GM21737 (cell line): ENCODE data around the gene BRD9.
"Not testable (repeated sequence)": the region's sequence is repeated elsewhere in the genome, so short reads cannot be mapped to it uniquely, and the experiment has no call there.

ENCODE experiments used
- ATAC-seq: cut with Tn5 transposase; IDR thresholded peaks from one replicate; pipeline ENCODE4 v1.9.1; 2021; ENCODE audit warnings: mild to moderate bottlenecking, moderate library complexity; ENCODE audit not compliant: unreplicated experiment

The BRD9 gene

DNA sequence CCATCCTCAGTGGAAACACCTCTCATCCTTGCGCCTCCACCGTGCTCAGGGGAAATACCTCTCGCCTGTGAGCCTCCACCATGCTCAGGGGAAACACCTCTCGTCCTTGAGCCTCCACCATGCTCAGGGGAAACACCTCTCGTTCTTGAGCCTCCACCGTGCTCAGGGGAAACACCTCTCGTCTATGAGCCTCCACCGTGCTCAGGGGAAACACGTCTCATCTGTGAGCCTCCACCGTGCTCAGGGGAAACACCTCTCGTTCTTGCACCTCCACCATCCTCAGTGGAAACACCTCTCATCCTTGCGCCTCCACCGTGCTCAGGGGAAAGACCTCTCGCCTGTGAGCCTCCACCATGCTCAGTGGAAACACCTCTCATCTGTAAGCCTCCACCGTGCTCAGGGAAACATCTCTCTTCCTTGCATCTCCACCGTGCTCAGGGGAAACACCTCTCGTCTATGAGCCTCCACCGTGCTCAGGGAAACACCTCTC is 46.0 kb downstream of the BRD9 start:
- not testable (repeated sequence) for ATAC-seq

DNA sequence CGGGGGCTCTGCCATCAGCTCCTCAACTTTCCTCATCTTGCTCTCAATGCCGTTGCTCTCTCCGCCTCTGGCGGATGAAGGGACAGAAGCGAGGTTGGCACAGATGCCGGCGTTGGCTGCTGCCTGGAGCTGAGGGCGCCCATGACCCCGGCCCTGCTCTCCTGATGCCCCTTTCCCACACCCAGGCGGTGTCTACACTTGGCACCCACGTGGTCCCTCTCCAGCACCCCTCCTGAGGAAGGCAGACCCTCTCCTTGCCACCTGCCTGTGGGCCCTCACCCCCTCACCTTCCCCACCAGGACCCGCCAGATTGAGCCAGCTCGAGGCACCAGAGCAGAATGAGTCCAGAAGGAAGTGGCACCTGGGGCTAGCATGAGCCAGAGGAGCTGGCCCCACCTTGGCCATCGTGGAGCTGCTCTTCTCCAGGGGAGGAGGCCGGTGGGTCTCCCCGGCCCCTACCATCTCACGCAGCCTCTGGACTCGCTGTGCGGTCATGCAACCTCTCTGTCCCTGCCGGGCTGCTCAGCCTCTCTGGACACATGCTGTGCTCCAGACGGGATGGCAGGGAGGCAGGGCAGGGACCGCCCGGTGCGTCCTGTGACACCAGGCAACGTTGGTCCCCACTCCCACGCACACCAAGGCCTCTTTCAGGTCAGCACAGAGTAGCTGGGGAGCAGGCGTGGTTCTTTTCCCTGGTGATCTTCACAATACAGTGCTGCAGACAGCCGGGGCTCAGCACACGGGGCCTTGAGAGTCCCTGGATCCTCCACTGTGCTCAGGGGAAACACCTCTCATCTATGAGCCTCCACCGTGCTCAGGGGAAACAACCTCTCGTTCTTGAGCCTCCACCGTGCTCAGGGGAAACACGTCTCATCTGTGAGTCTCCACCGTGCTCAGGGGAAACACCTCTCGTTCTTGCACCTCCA is 46.7 kb downstream of the BRD9 start:
- not testable (repeated sequence) for ATAC-seq

DNA sequence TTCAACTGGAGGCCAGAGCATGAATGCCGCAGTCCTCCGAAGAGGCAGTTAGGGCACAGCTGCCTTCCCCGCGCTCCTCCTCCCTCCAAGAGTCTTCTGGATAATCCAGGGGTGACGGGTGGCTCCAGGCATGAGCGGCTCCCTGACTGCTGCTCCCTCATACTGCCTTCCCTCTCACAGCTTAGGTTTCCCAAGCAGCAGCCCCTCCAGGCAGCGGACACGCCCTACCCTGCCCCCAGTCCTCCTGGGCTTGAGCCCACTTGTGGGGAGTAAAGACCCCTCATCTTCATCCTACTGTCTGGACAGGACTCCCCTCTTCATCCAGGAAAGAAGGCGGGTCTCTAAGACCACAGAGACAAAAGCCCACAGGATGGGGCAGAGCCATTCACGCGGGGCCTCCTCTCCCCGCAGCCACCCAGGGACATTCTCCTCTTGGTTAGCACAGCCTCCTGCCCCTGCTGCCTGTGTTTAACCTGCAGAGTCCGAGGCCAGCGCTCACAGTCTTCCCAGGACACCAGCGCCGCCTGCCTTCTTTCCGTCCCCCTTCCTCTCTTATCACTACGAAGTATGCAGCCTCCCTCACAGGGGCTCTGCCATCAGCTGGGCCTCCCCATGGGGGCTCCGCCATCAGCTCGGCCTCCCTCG is 47.4 kb downstream of the BRD9 start:
- not testable (repeated sequence) for ATAC-seq

- not testable (repeated sequence) for ATAC-seq
Observed at GRCh38 chr5:844426-844825, 48.2 kb downstream of the BRD9 start.

GRCh38 chr5:843926-844325 is 48.7 kb downstream of the BRD9 start:
- not testable (repeated sequence) for ATAC-seq

- ATAC-seq, result not testable (repeated sequence)
Observed at GRCh38 chr5:843371-843770, 49.2 kb downstream of the BRD9 start.

- ATAC-seq, result not testable (repeated sequence)
Observed at GRCh38 chr5:842402-843221, 50.0 kb downstream of the BRD9 start.

DNA sequence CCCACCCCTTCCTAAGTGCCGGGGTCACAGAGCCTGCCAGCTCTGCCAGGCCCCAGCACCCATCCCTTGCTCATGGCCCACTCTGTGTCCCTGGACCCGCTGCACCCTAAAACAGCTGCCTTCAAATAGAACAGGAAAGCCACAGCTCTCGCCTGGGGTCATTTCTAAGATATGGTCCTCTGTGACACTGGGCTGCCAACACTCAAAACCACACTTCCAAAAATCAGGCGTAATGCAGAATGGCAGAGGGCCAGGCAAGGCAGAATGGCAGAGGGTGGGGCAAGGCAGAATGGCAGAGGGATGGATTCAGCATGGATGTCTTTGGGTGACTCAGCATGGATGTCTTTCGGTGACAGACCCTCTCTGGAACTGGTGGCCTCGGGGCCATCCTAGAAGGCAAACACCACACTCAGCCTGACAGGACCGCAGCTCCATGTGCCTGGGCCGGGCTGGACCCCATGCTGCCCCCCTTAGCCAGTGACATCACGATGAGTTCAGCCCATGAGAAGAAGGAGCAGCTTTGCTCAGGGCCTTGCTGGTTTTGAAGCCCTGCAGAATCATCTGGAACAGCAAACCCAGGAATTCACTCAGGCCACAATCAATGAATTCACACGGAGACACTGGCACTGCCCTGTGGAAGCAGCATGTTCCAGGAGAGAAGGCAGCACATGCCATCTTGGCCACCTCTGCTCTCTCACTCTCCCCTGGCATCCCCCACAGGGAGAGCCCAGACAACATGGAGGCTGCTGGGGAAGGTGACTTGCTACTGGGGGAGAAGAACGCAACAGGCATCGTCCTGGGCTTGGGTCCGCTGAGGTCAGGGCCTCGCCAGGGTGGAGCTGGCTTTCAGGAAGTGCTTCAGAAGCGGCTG is 50.8 kb downstream of the BRD9 start:
- ATAC-seq, result not testable (repeated sequence)

DNA sequence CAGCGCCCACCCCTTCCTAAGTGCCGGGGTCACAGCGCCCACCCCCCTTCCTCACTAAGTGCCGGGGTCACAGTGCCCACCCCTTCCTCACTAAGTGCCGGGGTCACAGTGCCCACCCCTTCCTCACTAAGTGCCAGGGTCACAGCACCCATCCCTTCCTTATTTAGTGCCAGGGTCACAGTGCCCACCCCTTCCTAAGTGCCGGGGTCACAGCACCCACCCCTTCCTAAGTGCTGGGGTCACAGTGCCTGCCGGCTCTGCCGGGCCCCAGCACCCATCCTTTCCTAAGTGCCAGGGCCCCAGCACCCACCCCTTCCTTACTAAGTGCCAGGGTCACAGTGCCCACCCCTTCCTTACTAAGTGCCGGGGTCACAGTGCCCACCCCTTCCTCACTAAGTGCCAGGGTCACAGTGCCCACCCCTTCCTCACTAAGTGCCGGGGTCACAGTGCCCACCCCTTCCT is 51.6 kb downstream of the BRD9 start:
- not testable (repeated sequence) for ATAC-seq

GRCh38 chr5:840118-840973 is 52.3 kb downstream of the BRD9 start:
- not testable (repeated sequence) for ATAC-seq

DNA sequence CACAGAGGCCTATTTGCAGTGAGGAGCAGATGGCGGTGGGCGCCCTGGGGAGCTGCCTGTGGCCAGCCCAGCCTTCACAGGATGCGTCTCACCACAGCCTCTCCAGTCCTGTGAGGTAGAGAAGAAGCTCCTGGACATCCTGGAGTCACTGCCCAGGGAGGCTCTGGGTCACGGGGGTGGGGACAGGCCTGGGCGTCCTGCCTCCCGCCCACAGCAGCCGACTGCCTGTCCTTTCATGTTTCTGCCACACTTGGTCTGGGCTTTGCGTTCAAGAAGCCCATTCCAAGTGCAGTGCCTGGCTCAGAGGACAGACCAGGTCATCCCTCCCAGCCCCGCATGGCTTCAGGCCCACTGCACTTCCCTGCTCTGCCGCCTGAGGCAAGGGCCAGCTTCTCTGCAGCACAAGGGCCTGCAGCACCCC is 54.2 kb downstream of the BRD9 start:
- not testable (repeated sequence) for ATAC-seq

- ATAC-seq, result not testable (repeated sequence)
Observed at GRCh38 chr5:837621-838121, 54.9 kb downstream of the BRD9 start.

- ATAC-seq, result not testable (repeated sequence)
Observed at GRCh38 chr5:835933-836612, 56.5 kb downstream of the BRD9 start.

GRCh38 chr5:834013-834412 is 58.6 kb downstream of the BRD9 start:
- ATAC-seq, result not testable (repeated sequence)

- ATAC-seq, result not testable (repeated sequence)
Observed at GRCh38 chr5:828194-828593, 64.4 kb downstream of the BRD9 start.

DNA sequence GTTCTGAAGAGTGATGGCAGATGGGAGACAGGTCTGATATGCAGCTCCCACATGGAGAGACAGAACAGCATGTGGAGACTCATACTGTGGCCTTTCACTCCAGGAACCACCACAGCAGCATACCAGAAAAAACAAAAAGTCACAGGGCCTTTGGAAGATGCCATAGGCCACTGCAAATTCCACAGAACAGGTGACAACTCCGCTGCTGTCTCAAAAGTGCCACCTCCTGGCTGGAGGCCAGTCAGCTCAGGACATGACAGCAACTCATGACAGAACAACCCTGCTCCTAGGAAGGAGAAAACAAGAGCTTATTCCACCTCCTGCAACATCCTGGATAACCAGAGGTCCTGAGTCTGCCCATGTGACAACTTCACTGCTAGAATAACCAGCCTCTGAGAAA is 67.1 kb downstream of the BRD9 start:
- not testable (repeated sequence) for ATAC-seq

GRCh38 chr5:821504-821903 is 71.1 kb downstream of the BRD9 start:
- ATAC-seq, result no peak

GRCh38 chr5:820245-820644 is 72.4 kb downstream of the BRD9 start:
- ATAC-seq, result no peak
